Cardiac ventricle fibroblast (primary cell): ENCODE results near the gene OTUB1. TPM values are rescaled to one million over a fixed set of nuclear protein-coding genes. Genes with fewer than 3 reads are reported as not detected.

Source experiments
- total RNA-seq: library from RNA; depleted of rRNA; stranded (reverse); fragments of >200 nt; gene quantifications from 2 replicates; pipeline ENCODE4 v1.2.3, GENCODE V29; 2015

The OTUB1 gene, protein sequence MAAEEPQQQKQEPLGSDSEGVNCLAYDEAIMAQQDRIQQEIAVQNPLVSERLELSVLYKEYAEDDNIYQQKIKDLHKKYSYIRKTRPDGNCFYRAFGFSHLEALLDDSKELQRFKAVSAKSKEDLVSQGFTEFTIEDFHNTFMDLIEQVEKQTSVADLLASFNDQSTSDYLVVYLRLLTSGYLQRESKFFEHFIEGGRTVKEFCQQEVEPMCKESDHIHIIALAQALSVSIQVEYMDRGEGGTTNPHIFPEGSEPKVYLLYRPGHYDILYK
- total RNA-seq: 54.5 and 64.1 TPM in 2 replicates

DNA sequence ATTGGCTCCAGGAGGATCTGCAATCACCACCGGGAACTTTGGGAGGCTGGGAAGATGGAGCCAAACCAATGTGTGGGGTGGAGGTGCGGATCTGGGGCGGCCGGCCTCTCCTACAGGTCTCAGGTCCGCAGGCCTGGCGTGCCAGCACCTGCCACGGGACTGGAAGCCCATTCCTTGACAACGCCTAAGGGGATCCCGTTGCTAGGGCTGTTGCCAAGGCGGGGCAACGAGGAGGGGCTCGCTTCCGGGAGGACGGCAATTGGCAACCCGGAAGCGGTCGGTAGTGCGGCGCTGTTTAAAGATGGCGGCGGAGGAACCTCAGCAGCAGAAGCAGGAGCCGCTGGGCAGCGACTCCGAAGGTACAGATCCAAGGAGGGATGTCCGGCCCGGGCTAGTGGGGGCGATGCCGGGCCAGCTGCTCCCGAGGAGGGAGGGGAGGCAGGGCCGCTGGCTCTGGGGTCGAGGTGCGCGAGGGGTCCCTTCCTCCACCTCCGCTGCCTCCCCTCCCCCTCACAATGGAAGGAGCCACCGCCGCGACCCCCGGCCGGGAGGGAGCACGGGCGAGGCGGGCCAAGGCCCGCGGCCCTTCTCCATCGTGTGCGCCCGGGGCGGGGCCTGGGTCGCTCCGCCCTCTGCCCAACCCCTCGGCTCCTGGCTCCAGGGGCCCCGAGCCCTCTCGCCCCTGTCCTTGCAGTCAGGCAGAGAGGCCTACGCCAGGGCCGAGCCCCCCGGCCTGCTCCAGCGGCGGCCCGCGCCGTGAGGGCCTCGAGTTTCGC, at the start of gene OTUB1:
Gene OTUB1, plus strand, starts transcription at position 283 of the 776 bp plus-strand sequence. Its CDS starts 19 bp downstream, at position 302.

DNA sequence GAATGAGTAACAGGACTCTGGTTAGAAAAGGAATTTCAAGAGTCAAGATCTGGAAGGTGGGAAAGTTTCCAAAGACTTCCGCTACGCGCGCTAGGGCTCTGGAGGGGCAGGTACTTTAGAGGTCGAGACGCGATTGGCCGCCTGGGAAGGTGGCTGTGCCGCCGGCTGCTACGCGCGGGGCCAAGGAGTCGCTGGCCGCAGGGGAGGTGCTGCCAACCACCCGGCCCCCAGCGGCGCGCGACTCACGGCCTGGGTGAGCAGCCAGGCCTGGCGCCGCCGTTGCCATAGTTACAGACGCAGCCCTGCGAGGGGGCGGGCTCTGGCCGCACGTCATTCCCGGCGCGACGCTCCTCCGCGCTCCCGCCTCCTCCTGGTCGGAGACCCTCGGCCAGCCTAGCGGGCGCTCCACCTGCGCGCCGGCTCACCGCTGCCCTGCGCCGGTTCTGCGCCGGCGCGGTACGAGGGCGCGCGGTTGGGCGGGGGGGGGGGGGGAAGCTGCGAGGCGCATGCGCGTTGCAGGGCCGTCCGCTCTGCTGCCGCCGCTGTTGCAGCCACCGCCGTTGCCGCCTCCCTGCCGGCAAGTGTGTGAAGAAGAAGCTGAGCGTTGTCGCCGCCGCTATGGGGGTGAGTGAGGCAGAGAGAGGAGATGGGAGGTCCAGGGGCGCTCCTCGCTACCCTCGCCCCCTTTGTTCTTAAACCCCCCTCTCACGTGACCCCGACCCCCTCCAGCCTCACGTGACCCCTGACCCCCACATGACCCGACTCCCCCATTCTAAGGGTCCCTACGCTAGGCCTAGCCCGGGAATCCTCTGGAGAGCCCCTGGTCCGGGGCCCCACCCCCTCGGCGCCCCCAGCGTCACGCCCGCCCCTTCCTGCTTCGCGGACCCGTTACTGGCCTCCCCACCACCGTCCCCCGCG, 47.5 kb upstream of the OTUB1 start, which contains the start of gene NAA40:
Gene NAA40, plus strand, starts transcription at position 524 of the 918 bp plus-strand sequence. Its CDS starts 95 bp downstream, at position 619.

DNA sequence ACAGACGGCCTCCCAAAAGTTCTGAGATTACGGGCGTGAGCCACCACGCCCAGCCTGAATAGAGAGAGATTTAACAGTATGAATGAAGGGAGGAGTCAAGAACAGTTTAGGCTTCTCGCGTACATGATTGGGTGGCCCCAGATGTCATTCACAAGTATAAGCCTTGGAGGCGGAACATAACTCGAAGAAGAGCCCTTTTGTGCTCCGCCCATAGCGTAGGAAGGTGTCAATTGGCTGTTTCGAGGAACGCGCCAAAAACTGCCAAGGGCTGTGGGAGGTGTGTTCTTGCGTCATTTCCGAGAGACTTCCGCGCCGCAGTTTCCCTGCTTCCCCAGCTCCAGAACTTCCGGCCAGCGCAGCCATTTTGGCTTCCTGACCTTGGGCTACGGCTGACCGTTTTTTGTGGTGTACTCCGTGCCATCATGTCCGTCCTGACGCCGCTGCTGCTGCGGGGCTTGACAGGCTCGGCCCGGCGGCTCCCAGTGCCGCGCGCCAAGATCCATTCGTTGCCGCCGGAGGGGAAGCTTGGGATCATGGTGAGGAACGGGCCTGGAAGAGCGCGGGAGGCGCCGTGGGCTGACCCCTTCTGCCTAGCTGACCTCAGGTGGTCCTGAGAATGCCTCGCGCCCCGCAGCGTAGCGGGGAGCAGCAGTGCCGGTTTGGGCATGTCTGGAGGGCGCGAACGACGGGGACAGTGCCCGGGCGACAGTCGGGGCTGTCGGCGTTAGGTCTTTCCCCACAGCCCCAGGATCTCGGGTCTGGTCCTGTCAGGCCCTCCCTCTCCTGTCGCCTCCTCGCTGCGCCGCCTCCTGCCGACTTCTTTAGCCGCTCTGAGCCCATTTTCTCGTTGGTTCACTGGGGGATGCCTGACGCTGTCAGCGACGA, 11.7 kb upstream of the OTUB1 start, which contains the start of gene COX8A:
Gene COX8A, plus strand, starts transcription at position 362 of the 885 bp plus-strand sequence. Its CDS starts 61 bp downstream, at position 423.

DNA sequence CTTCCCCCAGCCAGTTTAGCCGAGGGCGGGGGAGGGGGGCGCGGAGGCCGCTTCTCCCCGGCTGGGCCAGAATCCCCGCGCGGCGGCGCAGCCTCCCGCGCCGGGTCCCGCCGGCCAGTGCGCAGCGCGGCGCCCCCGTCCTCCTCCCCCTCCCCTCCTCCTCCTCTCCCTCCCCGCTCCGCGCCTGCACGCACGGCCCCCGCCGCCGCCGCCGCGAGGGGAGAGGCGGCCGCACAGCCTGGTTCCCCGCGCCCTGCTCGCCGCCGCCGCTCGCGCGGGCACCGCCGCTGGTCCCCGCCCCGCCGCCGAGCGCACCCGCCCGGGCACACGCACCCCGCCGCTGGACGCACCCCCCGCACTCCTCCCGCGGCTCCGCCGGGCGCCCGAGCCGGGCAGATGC, 49.3 kb downstream of the OTUB1 start, which contains the start of gene FLRT1:
Gene FLRT1, plus strand, starts transcription at position 356 of the 400 bp plus-strand sequence. CDS start 80,337 bp downstream, outside the sequence.

Other genes with a start within 250 kb of the OTUB1 start
- gene ZFTA, start 217.7 kb upstream of the OTUB1 start, total RNA-seq: 32.3 and 34.5 TPM in 2 replicates
- 7.7 and 9.0 TPM in 2 replicates for gene SPINDOC, start 173.0 kb upstream of the OTUB1 start, total RNA-seq
- 12.3 and 13.9 TPM in 2 replicates for gene MARK2, start 147.3 kb upstream of the OTUB1 start, total RNA-seq
- gene RCOR2, start 69.3 kb upstream of the OTUB1 start, total RNA-seq: 0.93 and 1.9 TPM in 2 replicates
- gene NAA40, start 47.4 kb upstream of the OTUB1 start, total RNA-seq: 3.1 and 7.0 TPM in 2 replicates
- gene COX8A, start 11.8 kb upstream of the OTUB1 start, total RNA-seq: 163 and 221 TPM in 2 replicates
- 0.06 TPM in 1 of 2 replicates, not detected in the other for gene FLRT1, start 49.5 kb downstream of the OTUB1 start, total RNA-seq
- 14.9 and 15.3 TPM in 2 replicates for gene MACROD1, start 179.7 kb downstream of the OTUB1 start, total RNA-seq
- 68.7 and 86.9 TPM in 2 replicates for gene STIP1, start 199.7 kb downstream of the OTUB1 start, total RNA-seq
- 13.7 and 14.4 TPM in 2 replicates for gene FERMT3, start 220.3 kb downstream of the OTUB1 start, total RNA-seq
- 16.2 and 19.6 TPM in 2 replicates for gene TRPT1, start 239.7 kb downstream of the OTUB1 start, total RNA-seq
- gene NUDT22, start 239.8 kb downstream of the OTUB1 start, total RNA-seq: 52.1 and 60.7 TPM in 2 replicates
- gene DNAJC4, start 244.1 kb downstream of the OTUB1 start, total RNA-seq: 9.1 and 11.5 TPM in 2 replicates
- gene VEGFB, start 248.1 kb downstream of the OTUB1 start, total RNA-seq: 73.3 and 75.0 TPM in 2 replicates